Measurements from ENCODE around the gene SLC22A1. TPM values are rescaled to one million over a fixed set of nuclear protein-coding genes. Genes with fewer than 3 reads are reported as not detected.
"Not testable (repeated sequence)": the region's sequence is repeated elsewhere in the genome, so short reads cannot be mapped to it uniquely, and the experiment has no call there.

The SLC22A1 gene
- total and polyA plus RNA-seq, 4 donors = 0.79 to 1,107 (median 439) TPM

DNA sequence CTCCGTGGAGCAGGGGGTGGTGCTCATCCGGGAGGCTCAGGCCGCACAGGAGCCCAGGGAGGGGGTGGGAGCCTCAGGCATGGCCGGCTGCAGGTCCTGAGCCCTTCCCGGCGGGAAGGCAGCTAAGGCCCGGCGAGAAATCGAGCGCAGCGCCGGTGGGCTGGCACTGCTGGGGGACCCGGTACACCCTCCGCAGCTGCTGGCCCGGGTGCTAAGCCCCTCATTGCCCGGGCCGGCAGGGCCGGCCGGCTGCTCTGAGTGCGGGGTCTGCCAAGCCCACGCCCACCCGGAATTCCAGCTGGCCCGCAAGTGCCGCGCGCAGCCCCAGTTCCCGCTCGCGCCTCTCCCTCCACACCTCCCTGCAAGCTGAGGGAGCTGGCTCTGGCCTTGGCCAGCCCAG, 7.1 kb upstream of the SLC22A1 start:
- H3K4me1 ChIP-seq (ENCODE audit: control insufficient read depth in 4 of 4, insufficient read depth in 4 of 4, low read length in 3 of 4); DNase-seq (ENCODE audit: low spot score); H3K9ac ChIP-seq (ENCODE audit: low read depth in 1 of 2, low read length in 2 of 2); H3K9me3 ChIP-seq (ENCODE audit: control insufficient read depth in 4 of 4, low read length in 3 of 4); H3K4me3 ChIP-seq (ENCODE audit: low read depth in 1 of 3, low read length in 3 of 3); H3K27ac ChIP-seq (ENCODE audit: low read depth in 1 of 2, low read length in 2 of 2); H3K27me3 ChIP-seq (ENCODE audit: control insufficient read depth in 4 of 4, insufficient read depth in 4 of 4, low read length in 3 of 4); H3K36me3 ChIP-seq (ENCODE audit: control insufficient read depth in 4 of 4, insufficient read depth in 3 of 4, low read depth in 1 of 4, low read length in 3 of 4): not testable (repeated sequence)
- 93% methylated on average over 29 of the region's 29 CpGs for WGBS

DNA sequence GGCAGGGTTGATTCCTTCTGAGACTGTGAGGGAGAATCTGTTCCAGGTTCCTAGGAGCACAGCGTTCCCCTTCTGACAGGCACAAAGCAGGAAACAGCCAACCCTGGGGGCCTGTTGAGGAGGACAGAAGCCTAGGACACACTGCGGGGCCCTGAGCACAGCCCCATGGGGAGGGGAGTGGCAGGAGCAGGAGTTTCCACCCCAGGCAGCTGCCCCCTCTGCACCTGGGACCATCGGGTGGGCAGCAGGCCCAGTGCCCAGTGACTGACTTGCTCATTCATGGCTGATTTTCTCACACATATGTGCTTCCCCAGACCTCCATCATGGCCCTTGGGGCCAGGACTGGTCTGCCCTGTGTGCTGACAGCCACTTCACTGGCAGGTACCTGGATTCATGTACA, 6.2 kb upstream of the SLC22A1 start:
- TF ChIP-seq FOXA2 (IDR thresholded peaks at IDR 0.05) = no peak
- no peak for TF ChIP-seq GABPA (IDR thresholded peaks at IDR 0.05 in 1 of 2, conservative IDR thresholded peaks at IDR 0.05 in 1 of 2)
- no peak for TF ChIP-seq REST (IDR thresholded peaks at IDR 0.05)
- Histone ChIP-seq H3K4me3 (ENCODE audit: low read depth in 1 of 3, low read length in 3 of 3) (no peak overlapping the region), H3K27me3 (ENCODE audit: control insufficient read depth in 4 of 4, insufficient read depth in 4 of 4, low read length in 3 of 4) (no peaks in the 10 kb centered on the region), H3K36me3 (ENCODE audit: control insufficient read depth in 4 of 4, insufficient read depth in 3 of 4, low read depth in 1 of 4, low read length in 3 of 4) (peaks cover 0 to 10% (median 3%) of the 10 kb centered on the region in 4 donors), H3K4me1 (ENCODE audit: control insufficient read depth in 4 of 4, insufficient read depth in 4 of 4, low read length in 3 of 4) (peaks cover 0 to 7% (median 2%) of the 10 kb centered on the region in 4 donors), H3K9me3 (ENCODE audit: control insufficient read depth in 4 of 4, low read length in 3 of 4) (peaks cover 0 to 4% (median 0%) of the 10 kb centered on the region in 4 donors), H3K9ac (ENCODE audit: low read depth in 1 of 2, low read length in 2 of 2) (no peak overlapping the region), H3K27ac (ENCODE audit: low read depth in 1 of 2, low read length in 2 of 2) (no peak overlapping the region)
- DNase-seq (ENCODE audit: low spot score) = no peak
- 92% methylated on average over 3 of the region's 3 CpGs for WGBS

DNA sequence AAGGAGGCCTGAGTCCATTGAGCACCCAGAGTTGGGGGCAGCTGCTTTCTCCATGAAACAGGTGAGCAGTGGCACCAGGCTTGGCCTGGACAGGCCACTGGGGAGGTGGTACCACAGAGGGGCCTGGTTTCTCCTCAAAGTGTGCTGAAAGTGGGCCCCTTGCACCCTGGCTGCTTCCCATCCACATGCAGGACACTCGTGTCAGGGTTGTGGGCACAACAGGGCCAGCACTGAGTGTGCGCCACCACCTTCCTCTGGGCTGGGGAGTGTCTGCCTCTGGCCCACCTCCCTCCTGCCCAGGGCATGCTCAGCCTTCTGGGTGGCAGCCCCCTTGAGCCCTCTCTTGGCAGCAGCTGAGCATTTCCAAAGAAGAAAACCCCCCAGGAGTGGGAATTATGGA, 5.2 kb upstream of the SLC22A1 start:
- H3K9me3 ChIP-seq (ENCODE audit: control insufficient read depth in 4 of 4, low read length in 3 of 4) = peaks cover 0 to 4% (median 0%) of the 10 kb centered on the region in 4 donors
- H3K9ac ChIP-seq (ENCODE audit: low read depth in 1 of 2, low read length in 2 of 2) = no peak overlapping the region
- H3K36me3 ChIP-seq (ENCODE audit: control insufficient read depth in 4 of 4, insufficient read depth in 3 of 4, low read depth in 1 of 4, low read length in 3 of 4) = peaks cover 0 to 10% (median 3%) of the 10 kb centered on the region in 4 donors
- peaks cover 0 to 8% (median 3%) of the 10 kb centered on the region in 4 donors for H3K4me1 ChIP-seq (ENCODE audit: control insufficient read depth in 4 of 4, insufficient read depth in 4 of 4, low read length in 3 of 4)
- no peaks in the 10 kb centered on the region for H3K27me3 ChIP-seq (ENCODE audit: control insufficient read depth in 4 of 4, insufficient read depth in 4 of 4, low read length in 3 of 4)
- no peak for DNase-seq (ENCODE audit: low spot score)
- no peak for TF ChIP-seq RXRA (IDR thresholded peaks at IDR 0.05)
- TF ChIP-seq MAX (IDR thresholded peaks at IDR 0.05) = no peak
- no peak for TF ChIP-seq YY1 (IDR thresholded peaks at IDR 0.05)
- TF ChIP-seq FOXA1 (IDR thresholded peaks at IDR 0.05) = no peak
- TF ChIP-seq ZBTB33 (IDR thresholded peaks at IDR 0.05) = no peak
- no peak for TF ChIP-seq JUND (IDR thresholded peaks at IDR 0.05)
- H3K4me3 ChIP-seq (ENCODE audit: low read depth in 1 of 3, low read length in 3 of 3) = no peak overlapping the region
- H3K27ac ChIP-seq (ENCODE audit: low read depth in 1 of 2, low read length in 2 of 2) = no peak overlapping the region
- WGBS = 99% methylated on average over 2 of the region's 2 CpGs
